SW 1271 (cell line): Measurements from ENCODE around the gene ETNK1.
A peak's percentile ranks its signal among the peaks of the same experiment; 100 is the strongest.

Experiments used
- DNase-seq, 2 experiments: peaks; one replicate each; lab custom pipeline; 2025; lab: John Stamatoyannopoulos, UW

The ETNK1 gene

DNA sequence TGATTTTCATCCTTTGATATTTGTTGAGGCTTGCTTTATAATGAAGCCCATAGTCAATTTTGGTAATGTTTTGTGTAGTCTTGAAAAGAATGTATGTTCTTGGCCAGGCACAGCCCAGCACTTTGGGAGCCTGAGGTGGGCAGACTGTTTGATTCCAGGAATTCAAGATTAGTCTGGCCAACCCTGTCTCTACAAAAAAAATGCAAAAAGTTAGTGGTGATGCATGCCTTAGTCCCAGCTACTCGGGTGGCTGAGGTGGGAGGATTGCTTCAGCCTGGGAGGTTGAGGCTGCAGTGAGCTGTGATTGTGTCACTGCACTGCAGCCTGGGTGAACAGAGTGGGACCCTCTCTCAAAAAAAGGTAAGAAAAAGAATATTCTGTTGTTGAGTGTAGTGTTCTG lies 10.8 kb downstream of the ETNK1 start:
- no peak for DNase-seq

- no peak for DNase-seq
Measured at GRCh38 chr12:22640851-22641250, 15.9 kb downstream of the ETNK1 start.

DNA sequence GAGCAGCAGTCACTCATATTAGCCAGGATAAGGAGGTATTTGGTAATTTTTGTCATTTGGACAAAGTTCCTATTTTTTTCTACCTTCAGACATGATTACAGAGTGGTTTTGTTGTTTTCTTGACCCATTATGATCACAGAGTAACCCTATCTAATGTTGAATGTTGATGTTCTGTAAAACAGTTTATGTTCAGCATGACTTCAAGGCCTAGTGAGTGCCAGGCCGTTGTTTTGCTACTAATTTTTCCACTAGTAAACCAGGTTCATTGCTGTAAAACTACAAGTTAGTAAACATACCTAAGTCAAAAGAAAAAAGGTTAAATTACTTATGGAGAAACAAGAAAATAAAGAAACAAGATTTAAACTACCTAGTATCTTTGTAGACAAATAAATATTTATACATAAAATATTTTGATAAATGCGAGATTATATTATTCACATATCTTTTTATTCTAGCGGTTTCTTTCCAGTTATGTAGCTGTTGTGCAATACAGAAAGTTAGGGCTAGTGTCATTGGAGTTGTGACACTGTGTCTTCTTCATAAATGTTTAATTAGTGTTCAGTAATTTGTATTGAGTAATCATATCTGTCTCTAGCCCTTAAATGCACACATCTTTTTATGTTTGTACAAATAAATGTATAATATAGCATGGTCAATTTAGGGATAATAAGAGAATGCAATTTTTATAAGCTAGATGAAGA lies 16.5 kb downstream of the ETNK1 start:
- DNase-seq: no peak

- no peak for DNase-seq
Measured at GRCh38 chr12:22648668-22649067, 23.7 kb downstream of the ETNK1 start.

- DNase-seq: no peak
Measured at GRCh38 chr12:22653075-22653474, 28.1 kb downstream of the ETNK1 start.

DNA sequence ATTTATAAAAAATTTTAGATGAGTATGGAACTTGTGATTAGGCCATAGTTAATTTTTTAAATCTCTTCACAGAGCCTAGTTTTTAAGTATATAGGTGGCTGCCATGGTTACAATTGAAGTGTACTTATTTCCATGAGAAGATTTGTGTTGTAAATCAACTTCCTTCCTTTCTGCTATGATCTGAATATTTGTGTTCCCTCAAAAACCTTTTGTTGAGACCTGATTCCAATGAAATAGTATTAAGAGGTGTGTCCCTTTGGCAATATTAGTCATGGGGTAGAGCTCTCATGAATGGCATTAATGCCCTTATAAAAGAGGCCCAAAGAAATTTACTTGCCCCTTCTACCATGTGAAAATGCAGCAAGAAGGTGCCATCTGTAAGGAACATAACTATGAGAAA lies 28.8 kb downstream of the ETNK1 start:
- DNase-seq: no peak

- DNase-seq: no peak
Measured at GRCh38 chr12:22656376-22656775, 31.4 kb downstream of the ETNK1 start.

GRCh38 chr12:22656831-22657230 lies 31.9 kb downstream of the ETNK1 start:
- no peak for DNase-seq

GRCh38 chr12:22657538-22657937 lies 32.6 kb downstream of the ETNK1 start:
- DNase-seq: no peak

DNA sequence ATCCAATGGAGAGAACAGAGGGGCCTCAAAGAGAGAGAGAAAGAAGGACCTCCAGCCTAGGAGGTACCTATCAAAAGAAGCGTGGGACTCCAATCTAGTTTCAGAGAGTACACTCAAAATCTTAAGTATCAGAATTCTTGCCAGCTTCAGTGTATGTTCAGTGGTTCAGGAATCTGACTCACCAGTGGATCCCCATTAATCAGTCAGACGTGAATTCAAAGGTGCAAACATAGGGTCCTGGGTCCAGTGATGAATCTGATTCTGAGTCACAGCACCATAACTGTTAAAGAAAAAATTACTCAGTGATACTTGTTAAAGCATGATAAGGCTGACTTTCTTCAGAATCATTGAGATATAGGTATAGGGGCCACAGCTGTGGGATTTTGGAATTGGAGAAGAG lies 33.2 kb downstream of the ETNK1 start:
- no peak for DNase-seq

GRCh38 chr12:22662356-22662755 lies 37.4 kb downstream of the ETNK1 start:
- no peak for DNase-seq

- DNase-seq: no peak
Measured at GRCh38 chr12:22665476-22665875, 40.5 kb downstream of the ETNK1 start.

- DNase-seq: no peak
Measured at GRCh38 chr12:22667122-22667521, 42.2 kb downstream of the ETNK1 start.

DNA sequence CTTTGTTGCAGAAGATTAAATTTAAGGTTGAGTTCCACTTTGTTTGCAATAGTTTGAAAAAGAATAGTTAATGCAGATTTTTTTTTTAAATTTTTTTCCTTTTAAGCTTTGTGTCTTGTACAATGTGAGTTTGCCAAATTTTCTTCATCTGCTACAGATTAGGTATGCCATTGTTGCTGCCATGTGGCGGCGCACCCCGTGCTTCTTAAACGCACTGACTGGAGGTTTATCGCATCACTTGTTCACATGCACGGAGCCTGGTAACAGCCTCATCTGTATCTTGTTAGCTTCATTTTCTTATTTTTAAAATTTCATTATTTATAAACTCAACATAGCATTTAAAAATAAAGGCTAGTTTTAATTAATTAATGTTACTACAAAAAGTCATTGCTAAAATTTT lies 43.5 kb downstream of the ETNK1 start:
- no peak for DNase-seq

GRCh38 chr12:22670762-22671161 lies 45.8 kb downstream of the ETNK1 start:
- DNase-seq: peak in 1 of 2 experiments; percentile 22

- DNase-seq: no peak
Measured at GRCh38 chr12:22672951-22673350, 48.0 kb downstream of the ETNK1 start.

DNA sequence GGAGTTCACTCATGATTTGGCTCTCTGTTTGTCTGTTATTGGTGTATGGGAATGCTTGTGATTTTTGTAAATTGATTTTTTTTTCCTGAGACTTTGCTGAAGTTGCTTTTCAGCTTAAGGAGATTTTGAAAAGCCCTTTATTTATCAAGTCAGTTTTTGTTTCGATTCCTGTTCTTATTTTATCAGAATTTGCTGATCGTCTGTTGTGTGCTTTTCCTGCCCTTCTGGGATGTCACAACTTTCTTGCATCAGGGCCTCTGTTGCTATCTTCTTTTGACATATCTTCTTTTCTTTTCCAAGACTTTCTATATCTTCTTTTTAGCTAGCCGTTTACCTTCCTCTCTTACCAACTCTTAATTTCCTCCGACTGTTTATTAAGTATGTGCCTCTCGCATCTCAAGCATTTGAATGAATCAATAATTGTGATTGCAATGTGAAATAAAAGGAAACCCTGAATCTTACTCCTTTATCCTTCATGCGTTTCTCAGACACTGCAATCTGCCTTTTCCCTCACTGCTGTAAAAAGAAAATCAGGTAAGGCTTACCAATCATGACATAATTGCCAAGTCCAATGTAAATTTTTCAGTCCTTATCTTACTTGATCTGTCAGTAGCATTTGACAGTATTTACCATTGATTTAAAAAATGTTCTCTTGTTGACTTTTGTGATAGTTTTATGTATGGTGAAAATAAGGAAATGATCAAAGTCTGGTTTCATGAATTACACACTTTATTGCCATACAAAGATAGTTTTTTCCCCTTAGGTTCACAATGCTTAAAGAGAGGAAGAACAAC lies 53.0 kb downstream of the ETNK1 start:
- no peak for DNase-seq

DNA sequence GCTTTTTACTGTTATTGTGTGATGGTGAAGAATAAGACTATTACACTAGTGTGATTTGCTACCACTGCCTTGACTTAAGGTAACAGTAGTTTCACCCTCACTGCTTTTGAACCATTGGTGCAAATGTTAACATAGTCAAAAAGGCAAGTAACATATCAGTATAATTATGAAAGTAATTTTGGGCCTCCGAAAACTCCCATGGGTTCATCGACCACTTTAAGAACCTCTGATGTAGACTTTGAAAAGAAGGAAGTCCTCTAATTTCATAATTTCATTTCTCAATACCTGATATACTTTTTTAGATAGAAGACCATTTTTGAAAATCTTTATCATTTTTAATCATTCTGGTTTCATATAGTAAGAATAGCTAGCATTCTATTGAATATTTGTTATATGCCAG lies 57.7 kb downstream of the ETNK1 start:
- DNase-seq: no peak

- no peak for DNase-seq
Measured at GRCh38 chr12:22683131-22683530, 58.2 kb downstream of the ETNK1 start.

GRCh38 chr12:22684140-22685118 lies 59.5 kb downstream of the ETNK1 start:
- peak in 1 of 2 experiments; percentile 42 for DNase-seq

DNA sequence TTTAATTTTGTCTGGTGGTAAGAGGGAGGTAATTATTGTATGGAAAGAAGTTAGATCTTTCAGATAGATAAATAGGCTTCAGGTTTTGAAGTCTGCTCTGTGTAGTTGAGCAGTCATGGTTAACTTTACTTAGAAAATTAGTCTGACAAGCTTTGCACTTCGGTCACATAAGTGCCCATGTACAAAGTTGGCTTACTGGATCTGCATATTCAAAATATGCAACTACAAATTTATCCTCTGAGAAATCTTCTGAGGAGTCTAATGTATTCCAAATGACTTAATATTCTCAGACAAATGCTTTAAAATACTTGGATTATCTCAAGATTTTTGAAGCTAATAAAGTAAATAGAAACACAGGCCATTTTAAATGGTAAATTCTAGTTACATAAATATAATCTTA lies 61.2 kb downstream of the ETNK1 start:
- no peak for DNase-seq

GRCh38 chr12:22687361-22688076 lies 62.5 kb downstream of the ETNK1 start:
- DNase-seq: peak in 1 of 2 experiments; percentile 44
